Activated CD8-positive, alpha-beta memory T cell treated with anti-CD3 and anti-CD28 coated beads, Interleukin-2, amount 50 U/mL, for 24 hours (primary cell): ENCODE data around the gene SCLY.

Source experiments
- DNase-seq: peaks from one replicate; pipeline ENCODE4 v3.0.0-alpha.2; 2020; ENCODE audit errors: extremely low read depth

The SCLY gene

GRCh38 chr2:238127165-238128060 is 66.6 kb downstream of the SCLY start:
- DNase-seq: no peak

DNA sequence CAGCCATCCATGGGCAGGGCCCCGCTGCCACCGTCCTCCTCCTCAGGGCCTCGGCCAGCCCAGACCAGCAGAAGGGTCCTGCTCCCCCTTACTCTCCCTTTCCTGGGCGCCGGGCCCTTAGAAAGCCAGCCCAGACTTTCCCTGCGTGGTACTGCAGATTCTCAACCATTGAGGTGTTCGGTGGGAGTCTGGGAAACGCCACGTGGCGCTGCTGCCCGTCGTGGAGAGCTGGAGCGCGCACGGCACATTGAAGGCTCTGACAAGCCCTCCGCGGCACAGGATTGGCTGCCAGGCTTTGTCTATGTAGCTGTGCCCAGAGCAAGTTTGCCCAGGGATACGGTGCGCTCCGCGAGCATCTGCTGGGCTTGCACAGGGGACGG is 67.2 kb downstream of the SCLY start:
- no peak for DNase-seq

DNA sequence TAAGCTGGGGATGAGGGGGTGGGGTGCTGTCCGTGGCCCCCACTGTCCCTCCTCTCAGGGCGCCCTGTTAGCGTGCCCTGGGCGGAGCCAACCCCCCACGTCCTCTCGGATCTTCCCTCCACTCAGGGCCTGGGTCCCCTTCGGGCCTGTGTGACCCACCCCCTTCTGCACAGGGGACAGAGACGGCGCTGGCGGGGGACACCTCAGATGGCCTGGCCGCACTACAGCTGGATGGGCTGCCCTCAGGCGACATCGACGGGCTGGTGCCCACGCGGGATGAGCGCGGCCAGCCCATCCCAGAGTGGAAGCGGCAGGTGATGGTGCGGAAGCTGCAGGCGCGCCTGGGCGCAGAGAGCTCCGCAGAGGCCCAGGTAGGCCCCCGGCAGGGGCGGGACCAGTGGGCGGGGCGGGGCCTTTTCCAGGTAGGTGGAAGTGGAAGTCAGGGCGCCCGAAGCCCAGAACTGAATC is 67.8 kb downstream of the SCLY start:
- DNase-seq: no peak

GRCh38 chr2:238129166-238130010 is 68.6 kb downstream of the SCLY start:
- no peak for DNase-seq

DNA sequence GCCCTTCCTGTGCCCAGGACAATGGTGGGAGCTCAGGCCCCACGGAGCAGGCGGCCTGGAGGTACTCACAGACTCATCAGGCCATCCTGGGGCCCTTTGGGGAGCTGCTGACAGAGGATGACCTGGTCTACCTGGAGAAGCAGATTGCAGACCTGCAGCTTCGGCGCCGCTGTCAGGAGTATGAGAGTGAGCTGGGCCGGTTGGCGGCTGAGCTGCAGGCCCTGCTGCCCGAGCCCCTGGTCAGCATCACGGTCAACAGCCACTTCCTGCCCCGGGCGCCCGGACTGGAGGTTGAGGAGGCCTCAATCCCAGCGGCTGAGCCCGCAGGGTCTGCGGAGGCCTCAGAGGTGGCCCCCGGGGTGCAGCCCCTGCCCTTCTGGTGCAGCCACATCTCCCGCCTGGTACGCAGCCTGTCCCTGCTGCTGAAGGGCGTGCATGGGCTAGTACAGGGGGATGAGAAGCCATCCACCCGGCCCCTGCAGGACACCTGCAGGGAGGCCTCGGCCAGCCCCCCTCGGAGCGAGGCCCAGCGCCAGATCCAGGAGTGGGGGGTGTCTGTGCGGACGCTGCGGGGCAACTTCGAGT is 69.4 kb downstream of the SCLY start:
- no peak for DNase-seq

GRCh38 chr2:238130696-238131628 is 70.2 kb downstream of the SCLY start:
- DNase-seq: no peak

DNA sequence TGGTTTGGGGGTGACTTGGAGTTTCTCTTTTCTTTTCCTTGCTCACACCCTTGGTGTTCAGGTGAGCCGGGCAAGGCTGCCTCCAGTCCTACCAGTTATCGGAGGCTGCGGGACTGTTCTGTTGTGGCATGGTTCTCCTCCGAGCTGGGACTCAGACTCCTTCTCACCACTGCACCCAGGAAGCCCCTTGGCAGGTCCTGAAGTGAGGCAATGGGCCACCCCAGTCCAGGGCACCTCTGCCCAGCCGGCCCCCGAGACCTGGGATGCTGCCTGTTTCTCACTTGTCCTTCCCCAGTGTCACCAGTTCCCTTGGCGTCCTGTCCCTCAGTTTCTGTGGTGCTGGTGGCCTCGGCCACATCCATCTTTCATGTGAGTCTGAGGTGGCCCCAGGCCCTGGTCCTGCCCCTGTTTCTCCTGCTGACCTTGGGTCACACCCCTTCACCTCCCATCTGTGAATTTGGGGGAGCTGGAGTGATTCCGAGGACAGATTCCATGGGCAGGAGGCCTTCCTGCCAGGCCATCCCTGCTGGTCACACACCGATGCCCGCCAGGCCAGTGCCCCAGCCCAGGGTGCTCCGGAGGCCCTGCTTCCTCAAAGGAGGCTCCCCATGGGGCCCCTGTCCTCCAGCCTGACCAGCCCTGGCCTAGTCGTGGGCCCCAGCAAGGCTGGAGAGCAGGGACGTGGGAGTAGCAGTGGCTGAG is 71.1 kb downstream of the SCLY start:
- no peak for DNase-seq

DNA sequence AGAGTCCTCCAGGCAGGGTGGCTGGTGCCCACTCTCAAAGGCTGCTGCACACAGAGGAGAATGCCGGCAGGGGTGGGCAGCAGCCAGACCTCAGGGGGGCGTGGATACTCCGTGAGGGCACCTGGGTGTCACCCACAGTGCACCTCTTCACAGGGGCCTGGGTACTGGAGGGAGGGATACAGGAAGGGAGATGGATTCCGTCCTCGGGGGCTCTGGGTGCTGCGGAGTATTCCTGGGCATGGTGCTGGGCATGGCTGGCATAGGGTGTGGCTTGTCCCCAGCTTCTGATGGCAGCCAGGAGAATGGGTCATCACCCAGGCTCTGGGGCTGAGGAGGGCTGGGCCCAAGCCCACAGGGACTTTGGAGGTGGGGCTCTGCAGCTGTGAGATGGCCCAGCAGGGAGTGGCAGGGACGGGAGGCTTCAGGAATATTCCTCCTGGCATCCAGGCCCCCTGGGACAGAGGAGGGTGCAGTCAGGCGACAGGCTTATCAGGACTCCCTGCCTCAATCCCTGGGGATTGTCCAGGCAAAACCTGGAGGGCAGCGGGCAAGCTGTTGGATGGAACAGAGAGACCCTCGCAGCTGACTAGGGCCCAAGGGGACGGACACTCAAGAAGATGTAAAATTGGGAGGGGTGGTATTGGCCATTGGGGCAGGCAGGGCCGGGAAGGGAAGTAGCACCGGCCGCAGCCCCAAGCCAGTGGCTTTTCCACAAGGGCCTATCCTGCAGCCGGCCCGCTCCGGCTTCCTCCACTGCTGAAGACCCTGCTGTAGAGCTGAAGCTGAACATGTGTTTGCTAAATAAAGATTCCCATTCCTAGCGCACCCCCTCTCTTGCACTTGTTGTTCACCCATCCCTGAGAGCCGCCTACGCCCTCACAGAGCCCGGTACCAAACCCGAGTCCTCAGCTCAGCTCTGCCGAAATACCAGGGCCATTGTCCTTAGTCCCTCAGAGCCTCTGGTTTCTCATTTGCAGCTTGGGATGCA is 72.0 kb downstream of the SCLY start:
- DNase-seq: no peak

DNA sequence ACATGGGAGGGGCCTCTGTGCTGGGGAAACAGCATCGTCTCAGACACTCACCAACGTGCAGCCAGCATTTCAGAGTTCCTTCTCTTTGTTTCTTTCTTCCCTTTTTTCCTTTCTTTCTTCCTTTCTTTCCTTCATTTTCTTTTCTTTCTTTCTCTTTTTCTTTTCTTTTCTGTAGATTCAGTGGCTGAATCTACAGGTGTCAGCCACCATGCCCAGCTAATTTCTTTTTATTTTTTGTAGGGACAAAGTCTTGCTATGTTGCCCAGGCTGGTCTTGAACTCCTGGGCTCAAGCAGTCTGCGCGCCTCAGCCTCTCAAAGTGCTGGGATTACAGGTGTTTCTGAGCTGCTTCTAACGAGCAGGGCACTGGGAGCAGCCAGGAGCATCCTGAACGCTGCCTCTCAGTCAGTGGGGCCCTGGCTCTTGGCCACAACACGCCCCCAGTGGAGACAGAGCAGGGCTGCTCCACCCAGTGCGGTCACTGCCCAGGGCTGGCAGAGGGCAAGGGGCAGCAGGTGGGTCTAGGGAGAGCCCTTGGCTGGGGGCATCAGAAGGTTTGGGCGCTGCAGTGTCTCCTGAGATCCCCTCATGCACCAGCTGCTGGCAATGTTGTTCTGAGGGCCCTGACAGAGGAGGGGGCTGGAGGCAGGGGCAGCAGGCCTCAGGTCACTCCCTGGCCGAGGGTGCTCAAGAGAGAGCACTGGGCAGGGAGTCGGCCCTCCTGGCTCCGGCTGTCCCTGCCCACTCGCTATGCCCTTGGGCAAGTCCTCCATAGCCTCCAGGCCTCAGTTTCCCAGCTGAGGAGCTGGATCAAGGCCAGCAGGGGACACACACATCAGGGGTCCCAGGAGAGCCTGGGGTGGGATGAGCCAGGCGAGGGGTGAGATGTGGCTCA is 72.9 kb downstream of the SCLY start:
- DNase-seq: no peak

DNA sequence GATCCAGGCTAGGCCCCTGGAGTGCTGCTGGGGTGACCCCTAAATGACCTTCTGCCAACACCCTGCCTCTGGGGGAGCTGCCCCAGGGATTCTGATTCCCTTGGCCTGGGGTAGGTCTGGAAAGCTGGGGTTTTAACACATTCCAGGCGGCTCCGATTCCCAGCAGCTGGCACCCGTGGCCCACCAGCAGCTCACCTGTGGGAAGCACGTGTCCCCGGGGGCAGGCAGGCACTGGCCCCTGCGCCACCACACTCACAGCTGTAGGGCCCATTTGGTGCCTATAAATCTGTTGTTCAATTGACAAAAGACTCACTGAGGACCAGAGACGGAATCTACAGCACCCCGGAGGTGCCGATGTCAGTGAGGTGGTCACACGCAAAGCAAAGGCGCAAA is 73.6 kb downstream of the SCLY start:
- DNase-seq: no peak

GRCh38 chr2:238135601-238136150 is 74.9 kb downstream of the SCLY start:
- no peak for DNase-seq

- no peak for DNase-seq
These were observed 76.2 kb downstream of the SCLY start for GRCh38 chr2:238136820-238137537.

GRCh38 chr2:238137885-238138284 is 77.1 kb downstream of the SCLY start:
- DNase-seq: no peak

DNA sequence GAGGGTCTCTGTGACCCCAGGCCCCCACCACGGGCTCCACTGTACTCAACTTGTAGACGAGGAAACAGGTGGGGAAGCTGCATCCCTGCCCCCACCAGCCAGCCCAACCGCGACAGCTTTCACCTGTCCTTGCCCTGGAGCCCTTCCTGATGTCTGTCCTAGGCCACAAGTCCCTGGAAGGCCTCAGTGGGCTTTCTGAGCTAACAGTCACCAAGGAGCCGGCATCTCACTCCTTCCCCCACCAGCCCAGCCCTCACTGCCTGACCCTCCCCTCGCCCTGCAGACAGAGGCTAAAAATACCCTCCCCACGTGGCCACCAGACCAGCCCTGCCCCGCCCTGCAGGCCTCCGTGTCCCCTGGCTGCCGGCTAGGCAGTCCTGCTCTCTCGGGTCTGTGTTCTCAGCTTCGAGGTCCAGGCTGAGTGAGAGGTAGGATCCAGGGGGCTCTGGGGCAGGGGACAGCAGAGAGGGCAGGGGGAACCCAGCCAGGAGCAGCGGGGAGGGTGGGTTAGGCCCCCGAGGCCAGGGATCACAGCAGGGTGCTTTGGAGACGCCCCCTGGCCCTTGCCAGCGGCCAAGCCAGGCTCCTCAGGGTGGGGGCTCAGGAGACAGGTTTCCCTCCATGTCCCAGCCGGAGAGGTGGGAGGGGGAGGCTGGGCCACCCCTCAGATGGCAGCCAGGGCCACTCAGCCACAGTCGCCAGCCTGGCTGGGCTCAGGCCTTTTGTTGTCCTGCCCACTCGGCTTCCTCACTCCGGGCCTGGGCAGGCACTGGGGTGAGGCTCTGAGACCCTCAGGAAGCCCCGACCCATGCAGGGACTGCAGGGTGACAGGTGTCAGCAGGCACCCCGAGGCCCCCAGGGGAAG is 77.8 kb downstream of the SCLY start, which contains the start of gene KLHL30:
TSS of gene KLHL30 (plus strand) at position 338 of the 865 bp plus-strand sequence. CDS start 2,087 bp downstream, outside the sequence.
- no peak for DNase-seq

GRCh38 chr2:238139196-238140039 is 78.6 kb downstream of the SCLY start:
- no peak for DNase-seq
